Peyer's patch (tissue), 4 donors: Measurements from ENCODE around the gene DDR2.

Experiments
- POLR2A ChIP-seq, 2 donors: fragments of 450-650 bp; IDR thresholded peaks; one replicate each; pipeline ENCODE4 v1.5.1; 2017; ENCODE audit warnings: antibody characterized with exemption in 2 of 2, mild to moderate bottlenecking in 2 of 2, moderate library complexity in 2 of 2
- TF ChIP-seq, protein P1 (sequence below), 6 experiments: fragments of 450-650 bp in 4 of 6; fragments of 200-600 bp in 2 of 6; sonication (generic) in 1 of 6; IDR thresholded peaks; one replicate each; pipeline ENCODE4 v1.5.1; 2017 to 2019; ENCODE audit warnings: antibody characterized with exemption in 6 of 6, mild to moderate bottlenecking in 3 of 6, moderate library complexity in 1 of 6

DNA sequence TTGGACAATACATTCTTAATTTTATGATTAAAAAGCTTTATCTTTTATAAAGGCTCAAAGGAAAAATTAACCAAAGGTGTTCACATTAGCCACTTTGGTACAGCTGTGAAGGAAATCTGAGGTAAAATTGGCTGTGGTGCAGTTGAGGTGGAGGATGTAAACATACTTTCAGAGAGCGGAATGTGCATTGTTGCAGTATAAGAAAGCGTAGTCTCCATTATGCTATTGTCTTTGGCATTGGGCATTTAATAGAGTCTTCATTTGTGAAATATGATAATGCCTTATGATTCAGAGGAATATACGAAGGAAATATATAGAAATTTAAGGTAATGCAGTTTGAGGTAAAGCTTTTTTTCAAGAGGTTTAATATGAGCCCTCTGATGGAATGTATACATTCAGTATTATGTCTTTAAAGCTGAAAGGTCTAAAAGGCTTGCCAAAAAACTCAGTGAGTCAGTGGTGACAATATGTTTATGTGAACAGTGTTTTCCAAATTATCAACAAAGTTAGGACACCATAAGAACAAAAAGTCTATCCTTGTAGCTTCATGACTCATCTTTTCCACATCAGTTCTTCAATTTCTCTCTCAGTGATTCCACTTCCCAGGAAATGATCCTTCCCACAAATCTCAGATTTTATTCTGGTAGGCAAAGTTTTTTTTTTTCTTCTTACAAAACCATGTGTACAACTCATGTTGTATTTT is 26.9 kb upstream of the DDR2 start:
- TF ChIP-seq POLR2A (IDR thresholded peaks at IDR 0.05) = no peak
- TF ChIP-seq, protein P1, sequence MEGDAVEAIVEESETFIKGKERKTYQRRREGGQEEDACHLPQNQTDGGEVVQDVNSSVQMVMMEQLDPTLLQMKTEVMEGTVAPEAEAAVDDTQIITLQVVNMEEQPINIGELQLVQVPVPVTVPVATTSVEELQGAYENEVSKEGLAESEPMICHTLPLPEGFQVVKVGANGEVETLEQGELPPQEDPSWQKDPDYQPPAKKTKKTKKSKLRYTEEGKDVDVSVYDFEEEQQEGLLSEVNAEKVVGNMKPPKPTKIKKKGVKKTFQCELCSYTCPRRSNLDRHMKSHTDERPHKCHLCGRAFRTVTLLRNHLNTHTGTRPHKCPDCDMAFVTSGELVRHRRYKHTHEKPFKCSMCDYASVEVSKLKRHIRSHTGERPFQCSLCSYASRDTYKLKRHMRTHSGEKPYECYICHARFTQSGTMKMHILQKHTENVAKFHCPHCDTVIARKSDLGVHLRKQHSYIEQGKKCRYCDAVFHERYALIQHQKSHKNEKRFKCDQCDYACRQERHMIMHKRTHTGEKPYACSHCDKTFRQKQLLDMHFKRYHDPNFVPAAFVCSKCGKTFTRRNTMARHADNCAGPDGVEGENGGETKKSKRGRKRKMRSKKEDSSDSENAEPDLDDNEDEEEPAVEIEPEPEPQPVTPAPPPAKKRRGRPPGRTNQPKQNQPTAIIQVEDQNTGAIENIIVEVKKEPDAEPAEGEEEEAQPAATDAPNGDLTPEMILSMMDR (IDR thresholded peaks at IDR 0.05) = no peak
